GM19043 (cell line): ENCODE results near the gene PRG2.

Experiments
- ATAC-seq: cut with Tn5 transposase; IDR thresholded peaks from one replicate; pipeline ENCODE4 v1.9.1; 2021; ENCODE audit warnings: low read depth; ENCODE audit not compliant: unreplicated experiment

The PRG2 gene

GRCh38 chr11:57390535-57390934, at the start of gene PRG2:
Gene PRG2 (minus strand): TSS chr11:57390650. CDS start chr11:57389944, 706 bp downstream.
- no peak for ATAC-seq

GRCh38 chr11:57439786-57440185, 49.3 kb upstream of the PRG2 start:
- ATAC-seq, result no peak

- no peak for ATAC-seq
Observed at GRCh38 chr11:57438345-57439285, 48.2 kb upstream of the PRG2 start.

GRCh38 chr11:57436031-57436430, 45.6 kb upstream of the PRG2 start:
- no peak for ATAC-seq

GRCh38 chr11:57434640-57435546, 44.4 kb upstream of the PRG2 start:
- no peak for ATAC-seq

- no peak for ATAC-seq
Observed at GRCh38 chr11:57432714-57433163, 42.3 kb upstream of the PRG2 start.

- no peak for ATAC-seq
Observed at GRCh38 chr11:57432149-57432561, 41.7 kb upstream of the PRG2 start.

GRCh38 chr11:57430952-57431351, 40.5 kb upstream of the PRG2 start:
- ATAC-seq, result no peak

GRCh38 chr11:57429946-57430345, 39.5 kb upstream of the PRG2 start:
- no peak for ATAC-seq

GRCh38 chr11:57428643-57429042, 38.2 kb upstream of the PRG2 start:
- ATAC-seq, result no peak

- ATAC-seq, result no peak
Observed at GRCh38 chr11:57427727-57428082, 37.3 kb upstream of the PRG2 start.

- ATAC-seq, result peak; percentile 56
Observed at GRCh38 chr11:57426929-57427726, 36.7 kb upstream of the PRG2 start, which contains the start of gene SLC43A3. Gene SLC43A3 (minus strand): TSS chr11:57427121. CDS start chr11:57426172, 949 bp downstream.

GRCh38 chr11:57426439-57426928, 36.0 kb upstream of the PRG2 start:
- ATAC-seq, result no peak

GRCh38 chr11:57425565-57426438, 35.4 kb upstream of the PRG2 start:
- ATAC-seq, result no peak

- ATAC-seq, result peak; percentile 89
Observed at GRCh38 chr11:57424792-57425564, 34.5 kb upstream of the PRG2 start.

GRCh38 chr11:57424137-57424791, 33.8 kb upstream of the PRG2 start:
- ATAC-seq, result no peak

- no peak for ATAC-seq
Observed at GRCh38 chr11:57422669-57423068, 32.2 kb upstream of the PRG2 start.

GRCh38 chr11:57421805-57422204, 31.4 kb upstream of the PRG2 start:
- ATAC-seq, result no peak
